ENCODE results near the gene COL11A2. TPM values are rescaled to one million over a fixed set of nuclear protein-coding genes. Genes with fewer than 3 reads are reported as not detected.

The COL11A2 gene
- total RNA-seq, 2 experiments from 2014 or later = 2.8 to 3.0 TPM

DNA sequence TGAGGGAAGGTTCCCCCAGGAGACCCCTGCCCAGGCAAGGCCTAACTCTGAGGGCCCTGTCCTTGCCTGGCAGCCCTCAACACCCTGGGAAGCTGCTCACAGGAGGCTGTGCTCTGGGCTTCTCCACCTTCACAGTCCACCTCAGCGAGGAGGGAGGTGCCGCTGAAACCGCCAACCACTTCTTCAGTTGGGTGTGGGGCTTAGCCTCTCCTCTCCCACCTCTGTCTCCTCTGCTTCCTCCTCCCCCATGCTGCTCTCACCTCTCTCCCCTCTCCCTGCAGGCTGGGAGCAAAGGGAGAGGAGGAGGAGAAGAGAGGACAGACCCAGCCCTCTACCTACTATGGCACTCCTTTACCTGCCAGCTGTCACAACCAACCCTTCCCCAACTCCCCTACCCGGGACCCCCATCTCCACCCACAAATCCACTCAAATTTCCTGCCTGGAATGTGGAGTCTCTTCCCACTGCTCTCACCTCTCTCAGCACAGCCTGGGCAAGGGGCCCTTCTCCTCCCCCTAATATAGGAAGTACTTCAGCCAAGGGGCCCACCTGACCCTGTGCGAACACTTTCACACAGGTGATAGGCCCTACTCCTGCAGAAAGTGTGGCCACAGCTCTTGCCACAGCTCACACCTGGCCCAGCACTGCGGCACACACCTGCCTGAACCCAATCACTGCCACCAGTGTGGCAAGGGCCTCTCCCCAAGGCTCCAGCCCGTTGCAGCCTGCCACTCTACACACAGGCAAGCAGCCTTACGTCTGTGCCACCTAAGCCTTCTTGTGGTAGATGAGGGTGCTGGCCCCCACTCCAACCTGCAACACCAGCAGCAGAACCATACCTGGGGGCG, 23.2 kb upstream of the COL11A2 start:
- H3K36me3 Mint-ChIP-seq (ENCODE audit: low read depth) = peaks cover 28% of the 10 kb centered on the region
- intact Hi-C loops (cut with DNase I, micrococcal nuclease) = no loop called here
- DNase-seq (no peak), ATAC-seq (ENCODE audit: poor library complexity) (no peak)
- H3K4me3 Mint-ChIP-seq = no peak overlapping the region
- H3K27ac Mint-ChIP-seq = no peak overlapping the region
- Histone ChIP-seq H3K4me3 (ENCODE audit: low read length) (no peak overlapping the region), H3K27me3 (ENCODE audit: control insufficient read depth in 1 of 2, insufficient read depth in 2 of 2, low read length in 2 of 2) (peaks cover 0 to 14% of the 10 kb centered on the region in 2 experiments), H3K27ac (ENCODE audit: low read depth in 1 of 2, low read length in 2 of 2) (no peak overlapping the region), H3K36me3 (ENCODE audit: insufficient read depth, low read length) (peaks cover 12% of the 10 kb centered on the region), H3K9me3 (ENCODE audit: control insufficient read depth in 1 of 2, insufficient read depth in 1 of 2, low read length in 2 of 2) (no peaks in the 10 kb centered on the region), H3K4me1 (ENCODE audit: insufficient read depth, low read length) (peaks cover 17% of the 10 kb centered on the region)
- peaks cover 61% of the 10 kb centered on the region for H3K27me3 Mint-ChIP-seq
- ChIA-PET CTCF (no interaction called here), POLR2A (no interaction called here)
- peaks cover 25% of the 10 kb centered on the region for H3K4me1 Mint-ChIP-seq (ENCODE audit: low read depth)
- H3K9me3 Mint-ChIP-seq = no peaks in the 10 kb centered on the region
- TF ChIP-seq, protein P1, sequence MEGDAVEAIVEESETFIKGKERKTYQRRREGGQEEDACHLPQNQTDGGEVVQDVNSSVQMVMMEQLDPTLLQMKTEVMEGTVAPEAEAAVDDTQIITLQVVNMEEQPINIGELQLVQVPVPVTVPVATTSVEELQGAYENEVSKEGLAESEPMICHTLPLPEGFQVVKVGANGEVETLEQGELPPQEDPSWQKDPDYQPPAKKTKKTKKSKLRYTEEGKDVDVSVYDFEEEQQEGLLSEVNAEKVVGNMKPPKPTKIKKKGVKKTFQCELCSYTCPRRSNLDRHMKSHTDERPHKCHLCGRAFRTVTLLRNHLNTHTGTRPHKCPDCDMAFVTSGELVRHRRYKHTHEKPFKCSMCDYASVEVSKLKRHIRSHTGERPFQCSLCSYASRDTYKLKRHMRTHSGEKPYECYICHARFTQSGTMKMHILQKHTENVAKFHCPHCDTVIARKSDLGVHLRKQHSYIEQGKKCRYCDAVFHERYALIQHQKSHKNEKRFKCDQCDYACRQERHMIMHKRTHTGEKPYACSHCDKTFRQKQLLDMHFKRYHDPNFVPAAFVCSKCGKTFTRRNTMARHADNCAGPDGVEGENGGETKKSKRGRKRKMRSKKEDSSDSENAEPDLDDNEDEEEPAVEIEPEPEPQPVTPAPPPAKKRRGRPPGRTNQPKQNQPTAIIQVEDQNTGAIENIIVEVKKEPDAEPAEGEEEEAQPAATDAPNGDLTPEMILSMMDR (IDR thresholded peaks at IDR 0.05) = no peak

DNA sequence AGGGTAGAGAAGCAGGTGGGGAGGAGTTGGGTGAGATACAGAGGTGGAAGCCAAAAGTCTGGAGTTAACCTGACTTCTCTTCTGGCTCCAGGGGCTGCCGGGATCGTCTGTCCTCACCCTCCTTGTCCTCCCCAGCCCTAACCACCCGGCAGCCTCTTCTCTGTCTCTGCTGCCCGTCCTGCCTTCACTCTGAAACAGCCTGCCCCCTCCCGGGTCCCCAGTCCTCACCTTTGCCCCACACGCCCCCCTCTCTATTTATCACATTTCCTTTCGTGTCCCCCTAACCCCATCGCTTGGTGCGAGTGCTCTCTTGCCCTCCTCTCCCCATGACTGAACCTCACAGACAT, 21.7 kb upstream of the COL11A2 start:
- TF ChIP-seq, protein P1 (IDR thresholded peaks at IDR 0.05) = no peak
- CTCF ChIA-PET = no interaction called here
- Histone ChIP-seq H3K27me3 (ENCODE audit: control insufficient read depth in 1 of 2, insufficient read depth in 2 of 2, low read length in 2 of 2) (peaks cover 0 to 14% of the 10 kb centered on the region in 2 experiments), H3K4me1 (ENCODE audit: insufficient read depth, low read length) (peaks cover 26% of the 10 kb centered on the region), H3K27ac (ENCODE audit: low read depth in 1 of 2, low read length in 2 of 2) (no peak overlapping the region), H3K9me3 (ENCODE audit: control insufficient read depth in 1 of 2, insufficient read depth in 1 of 2, low read length in 2 of 2) (no peaks in the 10 kb centered on the region), H3K36me3 (ENCODE audit: insufficient read depth, low read length) (peaks cover 19% of the 10 kb centered on the region), H3K4me3 (ENCODE audit: low read length) (no peak overlapping the region)
- POLR2A ChIA-PET = no interaction called here
- intact Hi-C loops (cut with DNase I, micrococcal nuclease) = no loop called here
- Mint-ChIP-seq H3K27ac (peak overlapping the region; percentile 7), H3K4me3 (peak overlapping the region; percentile 80), H3K9me3 (no peaks in the 10 kb centered on the region), H3K36me3 (ENCODE audit: low read depth) (peaks cover 43% of the 10 kb centered on the region), H3K4me1 (ENCODE audit: low read depth) (peaks cover 36% of the 10 kb centered on the region), H3K27me3 (peaks cover 52% of the 10 kb centered on the region)
- ATAC-seq (ENCODE audit: poor library complexity) (no peak), DNase-seq (no peak)

DNA sequence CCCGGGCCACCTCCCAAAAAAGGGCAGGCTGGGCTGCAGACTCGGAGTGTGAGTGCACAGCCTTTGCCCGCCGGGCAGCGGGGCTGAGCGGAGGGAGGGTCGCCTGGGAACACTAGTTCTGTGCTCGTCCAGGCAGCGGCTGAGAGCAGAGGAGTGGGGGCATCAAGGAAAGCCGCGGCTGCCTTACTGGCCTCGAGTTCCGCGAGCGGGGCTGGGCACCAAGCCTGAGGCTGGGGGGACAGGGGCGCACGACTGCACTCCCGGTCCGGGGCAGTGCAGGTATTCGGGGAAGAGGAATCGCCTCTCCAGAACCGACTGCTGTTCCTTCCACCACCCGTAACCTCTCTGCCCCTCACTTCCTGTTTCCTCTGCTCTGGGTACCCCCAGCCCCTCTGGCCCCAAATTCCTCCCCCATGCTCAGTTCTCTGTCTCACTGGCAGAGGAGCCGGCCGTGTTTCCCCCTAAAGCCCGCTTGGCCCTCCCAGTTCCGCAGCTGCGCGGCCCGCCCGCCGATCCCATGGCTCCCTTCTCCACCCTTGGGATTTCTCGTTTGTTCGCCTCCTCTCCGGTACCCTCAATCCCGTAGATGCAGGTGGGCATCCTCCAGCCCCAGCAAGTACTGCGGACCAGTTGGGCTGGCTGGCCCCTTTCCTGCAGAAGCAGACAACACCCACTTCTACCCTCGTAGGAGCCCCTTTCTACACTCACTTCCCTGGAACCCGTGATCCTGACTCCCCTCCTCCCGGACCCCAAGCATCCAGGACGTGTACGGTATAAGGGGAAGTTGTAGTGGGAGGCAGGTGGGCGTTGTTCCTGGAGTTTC, 21.1 kb upstream of the COL11A2 start:
- intact Hi-C loops (cut with DNase I, micrococcal nuclease) = no loop called here
- Histone ChIP-seq H3K27ac (ENCODE audit: low read depth in 1 of 2, low read length in 2 of 2) (no peak overlapping the region), H3K4me1 (ENCODE audit: insufficient read depth, low read length) (peaks cover 30% of the 10 kb centered on the region), H3K27me3 (ENCODE audit: control insufficient read depth in 1 of 2, insufficient read depth in 2 of 2, low read length in 2 of 2) (peaks cover 0 to 14% of the 10 kb centered on the region in 2 experiments), H3K4me3 (ENCODE audit: low read length) (peak overlapping the region; percentile 42), H3K9me3 (ENCODE audit: control insufficient read depth in 1 of 2, insufficient read depth in 1 of 2, low read length in 2 of 2) (no peaks in the 10 kb centered on the region), H3K36me3 (ENCODE audit: insufficient read depth, low read length) (peaks cover 19% of the 10 kb centered on the region)
- peak overlapping the region; percentile 80 for H3K4me3 Mint-ChIP-seq
- ATAC-seq (ENCODE audit: poor library complexity) = peak; percentile 24
- peak overlapping the region; percentile 58 for H3K27ac Mint-ChIP-seq
- H3K27me3 Mint-ChIP-seq = peaks cover 46% of the 10 kb centered on the region
- TF ChIP-seq, protein P1 (IDR thresholded peaks at IDR 0.05) = no peak
- H3K36me3 Mint-ChIP-seq (ENCODE audit: low read depth) = peaks cover 49% of the 10 kb centered on the region
- peaks cover 40% of the 10 kb centered on the region for H3K4me1 Mint-ChIP-seq (ENCODE audit: low read depth)
- ChIA-PET POLR2A (no interaction called here), CTCF (no interaction called here)
- DNase-seq = peak in 5 of 14 experiments; percentile 15 to 55 (median 17)
- no peaks in the 10 kb centered on the region for H3K9me3 Mint-ChIP-seq

Measured in CD4-positive, alpha-beta T cell (primary cell).